ENCODE data around the gene L2HGDH. TPM values are rescaled to one million over a fixed set of nuclear protein-coding genes. Genes with fewer than 3 reads are reported as not detected.

L2HGDH gene
- total and polyA plus RNA-seq, 9 donors = 5.0 to 7.4 (median 6.5) TPM

DNA sequence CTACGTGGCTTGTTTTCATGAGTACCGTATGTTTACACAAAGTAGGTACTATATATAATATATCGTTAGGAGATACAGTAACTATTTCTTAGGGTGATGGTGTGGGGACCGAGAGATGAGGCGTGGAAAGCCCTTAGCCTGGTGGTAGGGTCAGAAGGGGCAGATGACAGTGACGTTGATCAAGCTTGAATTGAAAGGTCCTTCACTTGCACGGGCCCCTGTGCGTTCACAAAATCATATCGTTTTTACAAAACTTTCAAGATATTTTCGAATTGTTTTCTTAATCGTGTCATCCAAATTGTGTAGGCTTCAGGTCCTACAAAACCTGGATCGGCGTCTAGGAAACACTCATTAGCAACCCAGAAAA, 79.8 kb downstream of the L2HGDH start:
- H3K36me3 ChIP-seq (ENCODE audit: control insufficient read depth, insufficient read depth, low read length) = no peaks in the 10 kb centered on the region
- H3K27me3 ChIP-seq (ENCODE audit: control insufficient read depth, insufficient read depth, low read length) = no peaks in the 10 kb centered on the region
- peaks cover 11% of the 10 kb centered on the region for H3K4me1 ChIP-seq (ENCODE audit: control insufficient read depth, insufficient read depth, low read length)
- H3K27ac ChIP-seq (ENCODE audit: low read length) = peak overlapping the region; percentile 93
- DNase-seq = no peak
- no peaks in the 10 kb centered on the region for H3K9me3 ChIP-seq (replicated peaks; ENCODE audit: control insufficient read depth, low read depth, low read length)
- WGBS (ENCODE audit: insufficient coverage) = 30% methylated on average over 8 of the region's 13 CpGs
- peak overlapping the region; percentile 56 for H3K4me3 ChIP-seq (ENCODE audit: low read length)

DNA sequence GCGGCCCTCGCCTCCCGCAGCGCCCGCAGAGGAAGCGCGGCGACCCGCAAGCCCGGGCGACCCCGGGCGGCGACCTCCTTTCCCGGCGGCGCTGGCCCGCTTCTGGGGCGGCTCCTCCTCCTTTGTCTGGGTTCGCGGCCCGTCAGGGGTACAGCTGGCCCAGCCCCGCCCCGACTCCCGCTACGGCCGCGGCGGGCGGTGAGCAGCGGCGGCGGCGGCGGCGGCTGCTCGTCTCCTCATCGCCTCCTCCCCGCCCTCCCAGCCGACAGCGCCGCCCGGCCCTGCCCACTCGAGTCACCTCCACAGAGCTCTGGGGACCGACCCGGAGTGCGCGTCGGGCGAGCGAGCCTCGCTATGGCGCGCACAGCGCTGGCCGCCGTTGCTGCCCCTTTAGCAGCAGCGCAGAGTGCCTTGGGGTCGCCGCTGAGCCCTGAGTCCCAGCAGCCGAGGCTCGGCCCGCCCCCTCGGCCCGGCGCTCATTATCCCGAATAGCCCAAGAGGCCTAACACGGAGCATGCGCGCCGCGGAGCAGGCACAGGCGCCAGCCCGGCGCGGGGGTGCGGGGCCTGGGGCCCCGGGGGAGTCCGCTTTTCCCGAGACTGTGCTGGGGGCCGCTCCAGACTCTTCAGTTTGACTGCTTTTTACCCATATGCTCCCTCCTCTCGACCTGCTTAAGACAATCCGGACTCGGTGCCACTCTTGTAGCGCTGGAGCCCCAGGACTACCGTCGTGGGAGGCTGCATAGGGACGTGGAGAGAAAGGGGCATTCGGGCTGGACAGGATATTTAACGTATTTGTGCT, 80.4 kb downstream of the L2HGDH start, which contains the start of gene SOS2:
Gene SOS2, minus strand, starts transcription at position 104 of the 801 bp plus-strand sequence. CDS start 295 bp downstream, outside the sequence.
- Histone ChIP-seq H3K27ac (ENCODE audit: low read length) (peak within 1 kb of the TSS; percentile 99), H3K4me3 (ENCODE audit: low read length) (peak within 1 kb of the TSS; percentile 92), H3K4me1 (ENCODE audit: control insufficient read depth, insufficient read depth, low read length) (peaks cover 11% of the 10 kb centered on the region), H3K27me3 (ENCODE audit: control insufficient read depth, insufficient read depth, low read length) (no peaks in the 10 kb centered on the region), H3K9me3 (replicated peaks; ENCODE audit: control insufficient read depth, low read depth, low read length) (no peaks in the 10 kb centered on the region), H3K36me3 (ENCODE audit: control insufficient read depth, insufficient read depth, low read length) (no peaks in the 10 kb centered on the region)
- peak; percentile 95 for DNase-seq
- WGBS (ENCODE audit: insufficient coverage) = under 1% methylated on average over 79 of the region's 90 CpGs

DNA sequence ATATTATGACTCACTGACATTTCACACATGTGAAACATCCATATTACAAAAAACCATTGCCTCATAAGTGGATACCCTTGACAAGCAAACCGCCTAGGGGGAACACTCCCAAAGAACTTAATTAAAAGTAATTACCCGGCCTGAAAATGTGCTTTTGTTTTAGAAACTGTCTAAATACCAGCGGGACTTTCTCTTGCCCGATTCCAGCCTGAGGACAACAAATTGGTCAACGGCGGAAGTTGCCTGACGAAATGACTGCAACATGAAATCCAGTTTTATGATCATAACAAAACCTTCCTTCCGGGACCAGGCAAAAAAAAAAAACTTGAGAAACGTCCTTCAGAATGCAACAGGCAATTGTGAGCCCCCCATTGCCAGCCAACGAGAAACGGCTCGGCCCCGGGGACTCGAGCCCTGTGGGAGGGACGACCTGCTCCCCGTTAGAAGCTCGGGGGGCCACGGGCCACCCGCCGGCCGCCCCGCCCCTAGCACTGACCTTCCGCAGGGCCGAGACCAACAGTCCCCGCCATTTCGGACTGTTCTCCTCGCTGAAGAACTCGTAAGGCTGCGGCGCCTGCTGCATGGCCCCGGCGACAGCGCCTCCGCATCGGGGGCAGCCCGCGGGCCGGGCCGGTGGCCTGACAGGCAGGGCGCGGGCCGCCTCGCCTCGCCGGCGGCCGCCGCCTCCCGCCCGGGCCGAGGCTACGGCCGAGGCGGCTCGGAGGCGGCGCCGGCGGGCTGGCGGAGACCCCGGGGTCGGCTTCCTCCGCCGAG, 81.1 kb downstream of the L2HGDH start:
- Histone ChIP-seq H3K9me3 (replicated peaks; ENCODE audit: control insufficient read depth, low read depth, low read length) (no peaks in the 10 kb centered on the region), H3K36me3 (ENCODE audit: control insufficient read depth, insufficient read depth, low read length) (no peaks in the 10 kb centered on the region), H3K27me3 (ENCODE audit: control insufficient read depth, insufficient read depth, low read length) (no peaks in the 10 kb centered on the region), H3K4me3 (ENCODE audit: low read length) (peak overlapping the region; percentile 92), H3K27ac (ENCODE audit: low read length) (peak overlapping the region; percentile 99), H3K4me1 (ENCODE audit: control insufficient read depth, insufficient read depth, low read length) (peaks cover 13% of the 10 kb centered on the region)
- under 1% methylated on average over 62 of the region's 64 CpGs for WGBS (ENCODE audit: insufficient coverage)
- DNase-seq = peak; percentile 80

DNA sequence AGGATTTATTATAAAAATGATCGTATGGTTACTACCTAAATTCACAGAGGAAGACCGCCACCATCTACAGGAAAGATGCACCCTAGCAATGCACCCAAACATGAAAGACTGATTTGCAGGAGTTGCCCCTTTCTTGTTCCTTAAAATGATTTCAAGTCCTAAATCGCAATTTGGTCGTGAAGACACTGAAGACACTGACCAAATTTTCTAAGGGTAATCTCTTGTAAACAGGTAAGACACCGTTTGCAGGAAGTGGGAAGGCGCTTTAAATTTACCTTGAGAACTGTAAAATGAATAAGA, 81.7 kb downstream of the L2HGDH start:
- no peak for DNase-seq
- H3K9me3 ChIP-seq (replicated peaks; ENCODE audit: control insufficient read depth, low read depth, low read length) = no peaks in the 10 kb centered on the region
- no CpG with 5 or more reads among the region's 6 CpGs for WGBS (ENCODE audit: insufficient coverage)
- H3K4me1 ChIP-seq (ENCODE audit: control insufficient read depth, insufficient read depth, low read length) = peaks cover 15% of the 10 kb centered on the region
- H3K36me3 ChIP-seq (ENCODE audit: control insufficient read depth, insufficient read depth, low read length) = no peaks in the 10 kb centered on the region
- peak overlapping the region; percentile 92 for H3K4me3 ChIP-seq (ENCODE audit: low read length)
- peak overlapping the region; percentile 99 for H3K27ac ChIP-seq (ENCODE audit: low read length)
- H3K27me3 ChIP-seq (ENCODE audit: control insufficient read depth, insufficient read depth, low read length) = no peaks in the 10 kb centered on the region

DNA sequence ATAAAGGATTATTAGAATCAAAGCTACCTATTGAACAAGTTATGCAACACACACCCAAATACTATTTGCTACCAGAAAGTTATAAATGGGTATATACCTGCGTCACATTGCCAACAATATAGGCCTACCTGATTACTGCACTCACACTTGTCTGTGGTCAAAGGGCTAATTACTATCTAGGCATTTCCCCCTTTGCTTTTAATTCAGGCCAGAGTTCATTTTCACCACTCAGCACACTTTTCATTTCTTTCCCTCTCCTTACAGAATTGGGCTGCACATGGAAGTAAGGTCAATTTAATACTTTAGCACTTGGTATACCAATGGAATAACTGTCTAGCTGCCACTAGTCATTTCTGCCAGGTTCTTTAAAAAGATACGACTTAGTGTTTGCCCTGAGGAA, 82.3 kb downstream of the L2HGDH start:
- H3K36me3 ChIP-seq (ENCODE audit: control insufficient read depth, insufficient read depth, low read length) = no peaks in the 10 kb centered on the region
- H3K27ac ChIP-seq (ENCODE audit: low read length) = peak overlapping the region; percentile 10
- H3K27me3 ChIP-seq (ENCODE audit: control insufficient read depth, insufficient read depth, low read length) = no peaks in the 10 kb centered on the region
- no peaks in the 10 kb centered on the region for H3K9me3 ChIP-seq (replicated peaks; ENCODE audit: control insufficient read depth, low read depth, low read length)
- H3K4me1 ChIP-seq (ENCODE audit: control insufficient read depth, insufficient read depth, low read length) = peaks cover 15% of the 10 kb centered on the region
- WGBS (ENCODE audit: insufficient coverage) = no CpG with 5 or more reads among the region's 2 CpGs
- H3K4me3 ChIP-seq (ENCODE audit: low read length) = peak overlapping the region; percentile 92
- DNase-seq = no peak

DNA sequence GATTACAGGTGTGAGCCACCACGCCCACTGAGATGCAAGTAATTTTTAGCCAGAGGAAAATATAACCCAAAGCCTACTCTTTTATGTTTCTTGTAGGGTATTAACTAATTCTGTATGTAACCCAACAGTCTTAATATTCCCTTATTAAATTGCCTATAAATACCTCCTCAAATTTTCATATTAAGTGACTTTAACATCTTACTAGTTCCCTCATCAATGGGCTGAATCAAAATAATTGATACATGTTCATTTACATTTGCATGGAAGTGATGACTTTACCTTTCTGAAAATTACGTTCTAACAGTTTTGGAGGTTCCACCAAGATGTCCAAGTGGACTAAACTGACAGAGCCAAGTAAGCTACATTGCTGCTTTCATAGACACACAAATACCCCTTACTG, 83.7 kb downstream of the L2HGDH start:
- H3K27ac ChIP-seq (ENCODE audit: low read length) = no peak overlapping the region
- no peaks in the 10 kb centered on the region for H3K27me3 ChIP-seq (ENCODE audit: control insufficient read depth, insufficient read depth, low read length)
- no peak overlapping the region for H3K4me3 ChIP-seq (ENCODE audit: low read length)
- H3K4me1 ChIP-seq (ENCODE audit: control insufficient read depth, insufficient read depth, low read length) = peaks cover 15% of the 10 kb centered on the region
- H3K9me3 ChIP-seq (replicated peaks; ENCODE audit: control insufficient read depth, low read depth, low read length) = no peaks in the 10 kb centered on the region
- no peak for DNase-seq
- WGBS (ENCODE audit: insufficient coverage) = no CpG with 5 or more reads among the region's 2 CpGs
- H3K36me3 ChIP-seq (ENCODE audit: control insufficient read depth, insufficient read depth, low read length) = peaks cover 3% of the 10 kb centered on the region

DNA sequence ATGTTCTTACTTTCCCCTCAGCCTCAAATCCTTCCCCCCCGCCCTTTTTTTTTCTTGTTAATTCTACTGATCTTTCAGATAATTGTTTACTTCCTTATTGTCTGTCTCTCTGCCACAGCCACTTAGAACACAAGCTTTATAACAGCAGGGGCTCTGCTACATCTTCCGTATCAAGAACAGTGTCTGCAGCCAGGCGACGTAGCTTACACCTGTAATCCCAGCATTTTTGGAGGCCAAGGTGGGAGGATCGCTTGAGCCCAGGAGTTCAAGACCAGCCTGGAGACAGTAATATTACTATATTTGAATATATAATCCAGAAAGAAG, 86.1 kb downstream of the L2HGDH start:
- no peak overlapping the region for H3K4me3 ChIP-seq (ENCODE audit: low read length)
- H3K36me3 ChIP-seq (ENCODE audit: control insufficient read depth, insufficient read depth, low read length) = peaks cover 3% of the 10 kb centered on the region
- H3K4me1 ChIP-seq (ENCODE audit: control insufficient read depth, insufficient read depth, low read length) = peaks cover 8% of the 10 kb centered on the region
- WGBS (ENCODE audit: insufficient coverage) = 20% methylated on average over 1 of the region's 5 CpGs
- DNase-seq = no peak
- no peaks in the 10 kb centered on the region for H3K27me3 ChIP-seq (ENCODE audit: control insufficient read depth, insufficient read depth, low read length)
- H3K9me3 ChIP-seq (replicated peaks; ENCODE audit: control insufficient read depth, low read depth, low read length) = no peaks in the 10 kb centered on the region
- H3K27ac ChIP-seq (ENCODE audit: low read length) = peak overlapping the region; percentile 25

DNA sequence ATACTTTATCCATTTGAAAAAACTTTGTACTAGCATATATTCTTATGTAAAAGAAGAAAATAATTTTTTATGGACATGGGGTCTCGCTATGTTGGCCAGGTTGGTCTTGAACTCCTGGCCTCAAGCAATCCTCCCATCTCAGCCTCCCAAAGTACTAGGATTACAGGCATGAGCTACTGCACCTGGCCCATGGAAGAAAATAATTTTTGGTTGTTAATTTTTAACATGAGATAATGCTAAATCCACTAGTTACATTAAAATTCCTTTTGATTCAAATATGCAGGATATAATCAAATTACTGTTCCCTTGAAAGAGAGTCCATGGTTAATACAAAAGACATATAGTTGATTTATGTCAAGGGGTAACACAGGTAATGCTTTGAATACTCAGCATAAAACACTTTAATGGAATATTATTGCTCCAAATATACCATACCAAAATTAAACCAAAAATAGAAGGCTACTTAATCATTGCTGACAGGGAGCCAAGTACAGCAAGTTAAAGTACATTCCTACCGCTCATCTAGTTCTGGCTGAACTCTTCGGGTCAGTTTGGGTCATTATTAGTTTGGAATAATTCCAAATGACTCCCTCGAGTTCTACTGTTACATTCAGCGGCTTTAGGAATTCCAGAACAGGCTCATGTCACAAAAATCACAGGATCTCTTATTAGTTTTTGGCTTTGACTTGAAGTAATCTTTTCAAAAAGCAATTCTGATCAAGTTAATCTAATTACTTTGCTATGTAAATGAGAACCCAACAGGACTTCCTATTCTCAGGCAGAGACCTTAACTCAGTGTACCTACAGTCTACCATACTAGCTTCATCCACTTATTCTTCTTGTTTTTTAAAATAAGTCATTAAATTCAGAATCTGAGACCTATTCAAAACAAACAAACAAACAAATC, 86.7 kb downstream of the L2HGDH start:
- no CpG with 5 or more reads among the region's 5 CpGs for WGBS (ENCODE audit: insufficient coverage)
- Histone ChIP-seq H3K4me3 (ENCODE audit: low read length) (no peak overlapping the region), H3K36me3 (ENCODE audit: control insufficient read depth, insufficient read depth, low read length) (peaks cover 3% of the 10 kb centered on the region), H3K9me3 (replicated peaks; ENCODE audit: control insufficient read depth, low read depth, low read length) (no peaks in the 10 kb centered on the region), H3K4me1 (ENCODE audit: control insufficient read depth, insufficient read depth, low read length) (peaks cover 8% of the 10 kb centered on the region), H3K27me3 (ENCODE audit: control insufficient read depth, insufficient read depth, low read length) (no peaks in the 10 kb centered on the region), H3K27ac (ENCODE audit: low read length) (peak overlapping the region; percentile 25)
- DNase-seq = peak; percentile 81

DNA sequence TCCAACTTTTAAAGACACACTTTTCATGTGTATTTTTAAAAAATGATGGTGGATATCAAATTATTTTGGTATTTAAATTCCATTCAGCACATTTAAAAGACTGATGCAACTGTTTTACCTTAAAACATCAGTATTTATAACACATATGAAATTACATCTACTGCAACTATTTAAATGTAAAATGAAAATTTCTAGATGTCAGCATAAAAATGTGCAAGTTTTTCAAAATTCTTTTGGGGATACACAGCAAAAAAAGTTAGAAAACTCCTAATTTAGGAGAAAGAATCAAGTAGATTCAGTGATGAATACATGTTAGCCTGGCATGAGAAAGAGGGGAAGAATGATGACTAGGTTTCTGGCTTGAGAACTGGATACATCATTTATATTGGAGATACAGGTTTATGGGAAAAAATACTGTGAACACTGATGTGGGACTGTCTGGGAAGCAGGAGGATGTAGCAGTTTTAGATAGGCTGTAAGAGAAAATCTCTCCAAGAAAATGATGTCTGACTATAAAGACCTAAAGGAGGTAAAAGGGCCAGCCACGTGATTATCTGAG, 89.9 kb downstream of the L2HGDH start:
- WGBS (ENCODE audit: insufficient coverage) = 40% methylated on average over 1 of the region's 1 CpG
- H3K9me3 ChIP-seq (replicated peaks; ENCODE audit: control insufficient read depth, low read depth, low read length) = no peaks in the 10 kb centered on the region
- peaks cover 3% of the 10 kb centered on the region for H3K36me3 ChIP-seq (ENCODE audit: control insufficient read depth, insufficient read depth, low read length)
- no peak overlapping the region for H3K4me3 ChIP-seq (ENCODE audit: low read length)
- H3K27me3 ChIP-seq (ENCODE audit: control insufficient read depth, insufficient read depth, low read length) = no peaks in the 10 kb centered on the region
- no peak overlapping the region for H3K27ac ChIP-seq (ENCODE audit: low read length)
- peaks cover 5% of the 10 kb centered on the region for H3K4me1 ChIP-seq (ENCODE audit: control insufficient read depth, insufficient read depth, low read length)
- DNase-seq = no peak

All from muscle of leg (tissue), 11 donors.